Stimulated activated CD4-positive, alpha-beta T cell treated with anti-CD3 and anti-CD28 coated beads, Interleukin-1b, Interleukin-23, amount 100 ng/mL, for 1 hour (primary cell): ENCODE results near the gene PTPRU.
A peak's percentile ranks its signal among the peaks of the same experiment; 100 is the strongest.

Experiments
- DNase-seq, 2 donors: peaks; one replicate each; pipeline ENCODE4 v3.0.0-alpha.2; 2020; ENCODE audit warnings: low read depth in 2 of 2

The PTPRU gene

DNA sequence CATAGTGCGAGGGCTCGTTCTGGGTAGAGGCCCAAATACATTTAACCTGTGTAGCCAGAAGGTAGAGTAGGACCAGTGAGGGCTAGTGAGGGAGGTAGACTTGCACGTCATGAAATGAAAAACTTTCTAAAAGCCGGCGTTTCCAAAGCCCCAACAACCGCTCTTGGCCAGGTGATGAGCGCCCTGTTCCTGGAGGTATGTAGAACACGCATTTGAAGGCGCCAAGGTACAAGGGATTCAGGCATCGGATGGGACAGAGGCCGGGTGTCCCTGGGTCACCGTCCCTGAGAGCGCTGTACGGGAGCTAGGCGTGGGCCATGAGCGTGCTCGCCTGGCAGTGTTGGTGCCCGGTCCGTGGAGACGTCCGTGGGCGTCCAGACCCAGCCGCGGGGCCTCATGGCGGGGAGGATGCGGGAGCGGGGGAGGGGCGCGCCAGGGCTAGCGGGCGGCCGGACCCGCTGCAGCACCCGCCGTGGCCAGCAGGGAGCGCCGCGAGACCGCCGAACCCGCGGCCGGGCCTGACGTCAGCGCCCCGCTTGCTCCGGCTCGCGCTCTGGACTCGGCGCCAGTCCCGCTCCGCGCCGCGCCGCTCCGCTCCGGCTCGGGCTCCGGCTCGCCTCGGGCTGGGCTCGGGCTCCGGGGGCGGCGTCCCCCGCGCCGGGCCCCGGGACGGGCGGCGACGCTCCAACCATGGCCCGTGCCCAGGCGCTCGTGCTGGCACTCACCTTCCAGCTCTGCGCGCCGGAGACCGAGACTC, at the start of gene PTPRU:
Gene PTPRU (plus strand): TSS at position 568 of the 757 bp plus-strand sequence. CDS start 123 bp downstream, at position 691.
- peak; percentile 51 to 82 for DNase-seq

DNA sequence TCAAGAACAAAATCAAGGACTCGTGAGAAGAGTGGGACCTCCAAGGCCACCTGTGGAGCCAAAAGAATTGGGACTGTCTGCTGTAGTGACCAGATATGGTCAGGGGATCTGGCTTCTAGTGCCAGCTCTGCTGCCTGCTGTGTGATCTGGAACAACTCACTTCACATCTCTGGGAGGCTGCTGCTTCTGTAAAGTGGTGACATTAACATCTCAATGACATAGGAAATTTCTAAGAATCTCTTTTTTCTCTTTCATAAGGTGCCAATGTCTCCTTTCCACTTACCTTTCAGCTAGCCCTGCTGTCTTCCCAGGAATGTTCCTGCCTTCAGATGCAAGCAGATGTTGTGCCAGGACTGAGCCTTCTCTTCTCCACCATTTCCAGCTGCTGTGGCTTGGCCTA, 49.6 kb upstream of the PTPRU start:
- no peak for DNase-seq

DNA sequence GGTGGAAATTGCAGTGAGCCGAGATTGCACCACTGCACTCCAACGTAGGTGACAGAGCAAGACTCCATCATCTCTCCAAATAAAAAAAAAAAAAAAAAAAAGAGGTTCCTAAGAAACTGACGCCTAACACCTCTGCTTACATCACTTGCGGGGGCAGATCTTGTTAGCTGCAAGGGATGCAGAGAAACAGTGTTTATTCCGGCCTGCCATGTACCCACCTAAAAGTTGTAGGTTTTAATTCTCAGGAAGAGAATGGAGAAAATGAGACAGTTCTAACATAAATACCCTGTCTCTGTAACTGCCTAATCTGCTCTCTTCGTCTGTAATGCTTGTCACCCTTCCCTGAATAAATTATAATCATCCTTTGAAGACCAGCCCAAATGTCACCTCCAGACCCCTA, 45.6 kb upstream of the PTPRU start:
- no peak for DNase-seq

DNA sequence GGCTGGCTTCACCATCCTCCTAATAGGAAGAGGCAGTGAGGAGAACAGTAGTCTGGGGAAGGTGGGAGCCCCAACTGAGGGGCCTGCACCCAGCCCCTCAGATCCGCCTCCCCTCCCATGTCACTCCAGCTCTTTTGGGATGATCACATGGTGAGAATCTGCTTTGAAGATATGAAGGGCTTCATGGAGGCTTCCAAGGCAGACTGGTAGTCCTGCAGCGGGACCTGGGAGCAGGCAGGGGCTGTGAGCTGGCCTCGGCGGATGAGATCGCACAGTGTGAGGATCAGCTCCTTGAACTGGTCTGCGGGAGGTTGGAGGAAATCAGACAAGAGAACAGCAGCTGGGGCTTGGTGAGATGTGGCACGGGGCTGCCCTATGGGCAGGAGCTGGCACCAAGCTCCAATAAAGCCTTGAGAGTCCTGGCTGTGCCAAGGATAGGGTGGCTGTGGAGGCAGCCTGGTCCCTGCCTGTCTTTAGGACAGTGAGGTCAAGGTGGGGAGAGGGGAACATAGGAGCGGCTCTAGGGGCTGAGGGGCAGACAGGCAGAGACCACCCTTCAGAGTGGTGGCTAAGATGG, 42.4 kb upstream of the PTPRU start:
- DNase-seq, result no peak

DNA sequence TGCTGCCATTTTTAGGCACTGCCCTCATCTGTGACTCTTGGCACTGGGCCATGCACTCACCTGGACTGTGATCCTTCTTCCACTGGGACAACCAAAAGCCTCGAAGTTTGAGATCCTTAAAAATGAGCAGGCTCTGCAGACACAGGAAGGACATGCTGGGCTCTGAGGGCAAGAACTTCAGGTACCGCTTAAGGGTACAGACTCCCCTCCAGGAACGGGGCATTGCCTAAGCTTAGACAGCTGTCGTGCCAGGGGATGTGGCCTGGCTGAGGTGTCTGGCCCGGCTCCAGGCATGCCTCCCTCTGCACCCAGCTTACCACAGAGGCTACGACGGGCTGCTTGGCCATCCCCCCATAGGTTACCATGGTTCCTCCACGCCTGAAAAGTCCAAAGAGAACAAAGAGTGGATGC, 40.4 kb upstream of the PTPRU start:
- no peak for DNase-seq

DNA sequence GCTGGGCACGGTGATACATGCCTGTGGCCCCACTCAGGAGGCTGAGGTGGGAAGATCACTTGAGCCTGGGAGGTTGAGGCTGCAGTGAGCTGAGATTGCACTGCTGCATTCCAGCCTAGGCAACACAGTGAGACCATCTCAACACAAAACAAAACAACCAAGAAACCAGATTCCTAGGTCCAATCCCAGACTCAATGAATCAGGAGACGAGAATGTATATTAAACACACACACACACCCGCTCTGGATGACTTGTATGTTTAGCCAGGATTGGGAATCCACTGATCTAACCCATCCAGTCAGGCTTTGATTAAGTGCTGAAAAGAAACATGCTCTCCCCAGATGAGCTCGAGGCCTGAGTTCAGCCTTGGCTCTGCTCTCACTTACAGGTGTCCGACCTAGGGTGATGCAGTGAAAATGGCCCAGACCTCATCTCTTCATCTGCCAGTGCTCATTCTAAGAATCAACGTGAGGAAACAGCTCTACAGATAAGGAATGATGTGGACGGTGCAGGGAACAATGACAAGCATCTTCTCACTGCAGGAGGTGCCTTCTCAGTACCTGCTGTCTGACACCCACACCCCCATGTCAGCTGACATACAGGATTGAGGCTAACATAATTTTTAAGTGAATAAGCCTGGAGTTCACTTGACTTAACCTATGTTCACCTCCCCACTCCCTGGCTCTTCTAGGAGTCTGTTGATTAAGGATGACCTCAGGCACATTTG, 39.3 kb upstream of the PTPRU start:
- DNase-seq, result no peak

DNA sequence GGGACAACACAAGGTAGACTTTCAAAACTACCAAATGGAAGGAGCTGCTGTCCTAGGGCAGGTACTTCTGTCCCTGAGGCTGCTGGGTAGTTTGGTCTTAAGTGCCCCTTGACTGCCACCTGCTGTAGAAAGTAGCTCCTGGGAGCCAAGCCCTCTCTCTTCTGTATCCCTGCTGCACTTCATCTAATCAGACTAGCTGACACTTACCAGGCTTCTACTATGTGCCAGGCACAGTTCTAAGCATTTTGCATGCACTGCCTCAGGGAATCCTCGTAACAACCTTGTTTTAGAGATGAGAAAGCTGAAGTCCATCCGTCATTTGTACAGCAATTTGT, 38.8 kb upstream of the PTPRU start:
- no peak for DNase-seq

DNA sequence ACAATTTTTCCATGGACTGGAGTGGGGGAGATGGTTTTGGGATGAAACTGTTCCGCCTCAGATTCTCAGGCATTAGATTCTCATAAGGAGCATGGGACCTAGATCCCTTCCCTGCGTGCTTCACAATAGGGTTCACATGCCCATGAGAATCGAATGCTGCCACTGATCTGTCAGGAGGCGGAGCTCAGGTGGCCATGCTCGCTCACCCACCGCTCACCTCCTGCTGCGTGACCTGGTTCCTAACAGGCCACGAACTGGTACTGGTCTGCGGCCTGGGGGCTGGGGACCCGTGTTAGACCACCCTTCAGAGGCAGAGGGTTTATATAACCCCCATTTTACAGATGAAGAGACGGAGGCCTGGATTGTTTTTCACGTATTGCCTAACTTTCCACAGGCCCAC, 38.3 kb upstream of the PTPRU start:
- no peak for DNase-seq

DNA sequence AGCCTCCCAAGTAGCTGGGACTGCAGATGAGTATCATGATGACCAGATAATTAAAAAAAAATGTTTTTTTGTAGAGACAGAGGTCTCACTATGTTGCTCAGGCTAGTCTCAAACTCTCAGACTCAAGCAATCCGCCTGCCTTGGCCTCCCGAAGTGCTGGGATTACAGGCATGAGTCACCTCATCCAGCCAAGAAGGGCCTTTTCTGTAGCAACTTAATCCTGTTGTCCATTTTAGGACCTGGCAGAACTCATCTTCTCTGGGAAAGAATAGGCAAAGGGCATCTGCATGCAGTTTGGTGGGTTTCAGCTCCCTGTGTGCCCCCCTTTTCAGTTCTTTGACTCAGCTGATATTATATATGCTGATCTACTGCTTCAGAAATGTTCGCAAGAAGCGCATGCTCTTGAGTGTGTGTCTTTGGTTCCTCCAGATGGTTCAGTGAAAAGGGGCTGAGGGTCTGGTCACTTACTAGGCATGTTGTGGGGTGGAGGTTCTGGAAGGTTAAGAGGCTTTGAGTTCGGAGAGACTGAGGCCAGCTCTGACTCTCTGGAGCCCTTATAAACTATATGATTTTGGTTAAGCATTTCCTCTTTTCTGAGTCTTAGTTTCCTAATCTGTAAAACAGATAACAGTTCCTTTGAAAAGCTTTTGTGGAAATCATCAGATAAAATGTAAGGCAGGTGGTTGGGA, 35.3 kb upstream of the PTPRU start:
- no peak for DNase-seq

DNA sequence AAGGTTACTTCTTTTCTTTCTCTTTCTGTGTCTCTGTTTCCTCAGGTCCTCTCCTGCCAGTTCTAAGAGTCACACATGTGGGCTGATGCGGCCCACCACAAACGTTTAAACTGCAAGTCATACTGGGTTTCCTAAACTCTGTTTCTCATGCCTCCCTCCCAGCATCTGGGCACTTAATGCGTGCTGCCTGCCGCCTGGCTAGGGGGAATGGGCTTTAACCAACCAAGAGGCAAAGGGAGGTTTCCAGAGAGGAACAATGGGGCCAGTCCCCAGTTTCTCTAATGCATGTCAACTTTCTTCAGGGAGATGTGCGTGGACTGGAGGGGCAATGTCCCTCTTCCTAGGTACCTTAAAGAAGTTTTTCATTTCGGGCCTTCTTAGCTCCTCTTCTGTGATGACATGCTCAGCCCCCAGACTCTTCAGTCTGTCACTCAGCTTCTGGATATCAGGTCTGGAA, 34.7 kb upstream of the PTPRU start:
- no peak for DNase-seq

DNA sequence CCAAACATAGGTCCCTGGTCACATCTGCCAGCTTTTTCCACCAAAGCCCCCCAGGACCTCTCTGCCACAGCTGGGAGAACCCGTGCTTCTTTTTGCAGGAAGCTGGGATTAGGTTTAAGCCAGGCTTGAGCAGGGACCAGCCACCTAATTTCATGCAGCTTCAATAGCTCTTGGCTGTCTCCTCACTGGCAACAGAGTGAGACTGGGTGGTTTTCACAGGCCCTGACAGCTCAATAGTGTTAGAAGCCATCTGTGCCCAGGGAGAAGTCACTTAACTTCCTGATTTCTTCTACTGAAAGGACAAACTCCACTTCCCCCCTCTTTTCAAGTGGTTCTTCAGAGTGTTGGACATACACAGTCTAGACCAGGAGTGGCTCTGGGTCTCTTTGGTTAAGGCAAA, 34.3 kb upstream of the PTPRU start:
- no peak for DNase-seq

DNA sequence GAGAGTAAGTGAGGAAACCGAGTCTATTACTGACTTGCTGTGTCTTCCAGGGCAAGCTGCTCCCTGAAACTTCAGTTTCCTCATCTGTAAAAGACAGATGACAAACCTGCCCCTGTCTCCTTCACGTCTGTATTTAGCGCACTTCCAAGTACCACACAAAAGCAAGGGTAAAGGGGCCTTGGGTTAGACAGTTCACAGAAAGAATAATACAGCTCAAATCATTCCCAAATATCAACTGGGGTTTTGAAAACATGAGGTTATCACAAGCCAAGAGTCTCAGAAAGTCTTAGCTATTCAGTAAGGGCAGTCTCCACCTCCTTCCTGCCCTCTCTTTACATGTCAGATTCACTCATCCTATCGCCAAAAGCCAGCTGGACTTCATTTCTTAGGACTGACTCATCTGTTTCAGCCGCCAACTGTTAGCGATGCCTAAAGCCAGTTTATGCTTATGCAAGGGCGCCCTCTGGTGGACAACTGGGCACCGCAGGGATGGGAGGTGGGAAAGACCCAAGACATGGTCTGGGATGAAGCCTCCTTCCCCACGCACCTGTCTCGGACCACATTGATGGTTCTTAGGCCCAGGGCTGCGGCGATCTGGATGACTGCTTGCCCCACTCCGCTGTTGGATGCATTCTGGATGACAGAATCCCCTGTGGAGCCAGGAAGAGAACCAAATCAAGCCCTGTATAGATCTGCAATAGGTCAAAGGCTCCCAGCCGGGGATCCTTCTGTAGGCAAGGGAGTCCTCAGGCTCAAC, 33.6 kb upstream of the PTPRU start:
- DNase-seq, result peak; percentile 72 to 84

DNA sequence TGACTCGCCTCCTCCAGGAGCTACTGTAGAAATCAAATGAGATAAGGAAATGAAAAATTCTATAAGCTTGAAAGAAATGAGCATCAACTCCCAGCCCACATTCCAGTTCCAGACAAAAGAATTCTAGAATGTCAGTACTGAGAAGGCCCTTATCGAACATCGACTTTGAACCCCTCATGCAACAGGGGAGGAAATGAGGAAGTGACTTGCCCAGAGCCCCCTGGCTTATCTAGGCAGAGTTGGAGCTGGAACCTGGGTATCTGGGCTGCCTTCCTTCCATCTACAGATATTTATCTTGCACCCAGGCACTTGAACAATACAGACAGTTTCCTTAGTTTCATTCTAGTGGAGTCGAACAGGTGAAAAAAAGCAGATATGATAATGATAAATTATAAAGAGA, 27.9 kb upstream of the PTPRU start:
- no peak for DNase-seq

DNA sequence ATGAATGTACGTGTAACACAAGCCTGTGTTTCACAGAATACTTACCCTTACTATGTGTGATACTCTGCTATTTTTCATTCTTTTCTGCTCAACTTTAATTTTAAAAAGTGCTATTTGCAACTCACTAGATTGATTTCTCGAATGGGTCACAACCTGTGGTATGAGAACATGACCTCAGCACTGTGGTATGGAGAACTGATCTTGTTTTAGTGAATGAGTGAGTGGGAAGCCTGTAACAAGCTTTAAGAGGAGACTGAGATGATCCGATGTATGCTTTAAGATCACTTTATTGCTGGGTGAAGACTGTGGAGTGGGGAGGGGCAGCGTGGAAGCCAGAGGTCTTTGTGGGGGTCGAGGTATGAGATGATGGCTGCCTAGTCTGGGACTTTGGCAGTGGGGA, 27.1 kb upstream of the PTPRU start:
- DNase-seq, result no peak

DNA sequence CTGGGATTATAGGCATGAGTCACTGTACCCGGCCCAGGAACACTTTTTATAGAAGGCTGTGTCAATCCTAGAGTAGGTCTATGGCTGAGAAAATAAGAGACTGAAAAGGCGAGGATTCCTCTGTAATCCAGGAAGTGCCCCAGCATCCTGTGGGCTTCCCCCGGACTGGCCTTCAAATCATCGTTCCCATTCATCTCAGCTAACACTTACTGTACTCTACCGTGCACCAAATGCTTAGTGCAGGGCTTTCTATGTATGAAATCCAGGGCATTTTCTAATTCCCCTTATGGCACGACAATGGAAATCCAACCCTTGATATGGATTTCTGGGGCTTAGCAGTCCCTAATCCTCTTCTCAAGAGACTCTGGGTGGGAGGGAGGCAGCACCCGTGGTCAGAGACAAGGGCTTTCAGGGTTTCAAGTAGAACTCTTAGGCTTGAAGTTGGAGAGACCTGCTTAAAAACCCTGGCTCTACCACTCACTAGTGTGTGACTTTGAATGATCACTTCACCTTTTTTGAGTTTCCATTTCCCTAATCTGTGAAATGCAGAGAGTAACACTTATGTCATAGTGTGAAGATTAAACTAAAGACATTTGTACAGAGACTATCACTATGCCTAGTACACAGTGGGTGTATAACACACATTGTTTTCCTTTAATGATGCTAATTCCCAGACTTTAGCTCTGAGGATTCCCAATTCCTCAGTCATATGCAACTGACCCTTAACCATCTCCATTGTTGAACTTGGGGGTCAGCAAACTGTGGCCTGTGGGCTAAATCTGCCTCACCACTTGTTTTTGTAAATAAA, 25.8 kb upstream of the PTPRU start:
- DNase-seq, result no peak

DNA sequence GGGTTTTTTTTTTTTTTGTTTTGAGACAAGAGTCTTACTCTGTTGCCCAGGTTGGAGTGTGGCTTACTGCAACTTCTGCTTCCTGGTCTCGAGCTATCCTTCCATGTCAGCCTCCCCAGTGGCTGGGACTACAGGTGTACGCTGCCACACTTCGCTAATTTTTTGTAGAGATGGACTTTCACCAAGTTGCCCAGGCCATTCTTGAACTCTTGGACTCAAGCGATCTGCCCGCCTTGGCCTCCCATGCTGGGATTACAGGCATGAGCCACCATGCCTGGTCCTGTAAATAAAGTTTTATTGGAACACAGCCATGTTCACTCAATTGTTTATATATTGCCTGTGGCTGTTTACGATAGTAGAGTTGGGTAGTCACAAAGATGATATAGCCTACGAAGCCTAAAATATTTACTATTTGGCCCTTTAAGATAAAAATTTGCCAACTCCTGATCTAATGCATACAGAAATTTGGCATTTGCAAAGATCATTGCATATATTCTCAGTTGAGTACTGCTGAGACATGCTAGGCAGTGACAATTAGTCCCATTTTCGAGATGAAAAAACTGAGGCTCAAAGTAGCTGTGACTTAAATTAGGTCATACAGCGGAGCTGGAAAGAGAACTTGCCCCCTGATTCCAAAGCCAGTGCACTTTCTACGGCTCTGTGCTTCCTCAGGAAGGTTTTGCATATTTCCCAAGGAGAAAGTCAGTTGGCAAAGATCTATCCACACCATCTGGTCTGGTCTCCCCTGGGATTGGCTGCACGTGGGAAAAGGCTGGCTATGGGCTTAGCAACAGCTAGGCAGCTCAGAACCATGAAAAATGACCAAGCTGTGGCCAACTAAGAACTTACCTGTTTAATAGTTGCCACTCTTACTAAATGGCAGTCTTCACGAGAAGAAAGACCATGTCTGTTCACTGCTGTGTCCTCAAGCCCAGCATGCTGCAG, 25.0 kb upstream of the PTPRU start:
- no peak for DNase-seq

DNA sequence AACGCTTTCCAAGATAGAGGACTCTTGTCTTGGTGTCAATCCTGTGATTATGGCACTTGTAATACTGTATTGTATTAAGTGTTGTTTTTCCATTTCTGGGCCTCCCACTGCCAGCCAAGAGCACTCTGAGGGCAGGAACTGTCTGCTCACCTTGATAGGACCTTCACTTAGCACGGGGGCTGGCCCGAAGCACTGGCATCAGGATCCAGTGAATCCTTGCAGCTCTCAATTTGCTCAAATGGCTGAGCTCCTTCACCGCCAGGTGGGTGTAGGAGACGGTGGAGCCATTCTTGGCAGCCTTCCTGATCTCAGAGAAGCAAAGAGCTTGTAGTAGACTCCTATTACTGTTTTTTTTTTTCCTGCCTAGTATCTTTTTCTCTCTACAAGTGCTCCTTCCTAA, 23.3 kb upstream of the PTPRU start:
- DNase-seq, result no peak

DNA sequence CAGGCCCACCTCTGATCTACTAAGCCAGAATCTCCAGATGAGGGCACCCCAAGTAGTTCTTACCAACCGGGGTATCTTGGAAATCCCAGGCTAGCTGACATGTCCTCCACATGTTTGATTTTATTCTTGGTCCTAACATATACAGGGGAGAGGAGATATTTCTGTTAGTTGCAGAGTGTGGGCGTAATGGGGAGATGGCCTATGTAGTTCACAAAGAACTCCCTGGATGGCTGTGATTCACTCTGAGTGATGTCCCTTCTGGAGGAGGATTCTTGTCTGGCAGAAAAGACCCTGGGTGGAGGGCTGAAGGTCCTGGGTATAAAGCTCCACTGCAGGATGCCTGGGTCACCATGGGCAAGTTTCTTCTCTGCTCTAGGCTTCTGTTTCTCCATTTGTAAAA, 18.7 kb upstream of the PTPRU start:
- DNase-seq, result no peak

DNA sequence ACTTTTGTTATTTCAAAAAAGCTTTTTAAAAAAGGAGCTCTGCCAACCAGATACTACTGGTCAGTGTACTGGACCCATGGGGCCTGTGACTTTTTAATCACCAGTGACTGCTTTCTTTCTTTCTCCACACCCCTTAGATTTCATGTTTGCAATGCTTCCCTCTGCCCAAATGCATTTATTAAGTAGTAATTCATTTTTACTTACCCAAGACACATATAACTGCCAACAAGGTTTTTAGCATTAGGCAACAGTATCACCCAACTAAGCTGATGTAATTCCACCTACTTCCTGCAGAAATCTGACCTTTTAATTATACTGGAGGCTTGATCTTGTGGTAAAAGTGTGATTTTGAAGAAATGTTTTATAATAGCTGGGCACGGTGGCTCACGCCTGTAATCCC, 18.1 kb upstream of the PTPRU start:
- DNase-seq, result no peak

DNA sequence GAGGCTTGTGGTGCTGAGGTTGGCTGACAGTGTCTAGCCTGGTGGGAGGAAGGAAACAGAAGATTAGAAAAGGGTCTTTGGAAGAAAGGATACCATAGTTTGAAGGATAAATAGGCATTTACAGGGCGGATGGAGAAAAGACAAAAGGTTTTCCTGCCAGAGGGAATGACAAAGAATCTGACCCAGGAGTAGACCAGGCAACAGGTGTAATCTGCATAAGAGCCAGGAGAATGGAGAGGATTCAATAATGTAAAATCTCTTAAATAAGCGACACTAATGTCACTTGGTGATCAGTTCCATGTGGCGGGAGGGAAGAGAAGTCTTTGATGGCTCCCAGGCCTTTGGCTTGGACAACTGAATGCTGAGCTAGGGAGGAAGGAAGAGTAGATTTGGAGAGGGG, 15.0 kb upstream of the PTPRU start:
- no peak for DNase-seq
